UCSD-AML1 (cell line): ENCODE measurements around the gene RGS7.
"Not testable (repeated sequence)": the region's sequence is repeated elsewhere in the genome, so short reads cannot be mapped to it uniquely, and the experiment has no call there.

Source experiments
- DNase-seq: peaks from one replicate; lab custom pipeline; 2025; ENCODE audit not compliant: unreplicated experiment; lab: John Stamatoyannopoulos, UW

RGS7 gene

DNA sequence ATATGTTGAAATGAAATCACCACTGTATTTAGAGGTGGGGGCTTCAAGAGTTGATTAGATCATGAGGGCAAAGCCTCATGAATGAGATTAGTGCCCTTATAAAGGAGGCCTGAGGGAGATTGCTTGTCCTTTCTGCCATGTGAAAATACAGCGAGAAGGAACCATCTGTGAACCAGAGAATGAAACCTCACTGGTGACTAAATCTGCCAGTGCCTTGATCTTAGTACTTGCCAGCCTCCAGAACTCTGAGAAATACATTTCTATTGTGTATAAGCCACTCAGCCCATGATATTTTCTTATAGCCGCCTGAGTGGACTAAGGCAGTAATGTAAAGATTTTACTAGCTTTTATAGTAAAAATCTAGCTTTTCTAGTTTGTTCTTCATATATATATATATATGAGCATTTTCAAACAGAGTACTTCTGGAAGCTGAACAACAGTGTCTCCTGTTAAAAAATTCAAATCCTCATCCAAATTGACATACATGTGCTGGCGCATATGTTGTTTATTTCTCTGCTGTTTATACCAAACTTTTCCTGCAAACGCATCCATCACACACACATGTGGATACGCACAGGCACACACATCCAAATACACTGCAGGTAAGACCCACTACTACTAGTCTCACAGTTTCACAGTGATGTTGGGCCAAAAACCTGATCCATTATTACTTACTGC is 213.1 kb downstream of the RGS7 start:
- no peak for DNase-seq

DNA sequence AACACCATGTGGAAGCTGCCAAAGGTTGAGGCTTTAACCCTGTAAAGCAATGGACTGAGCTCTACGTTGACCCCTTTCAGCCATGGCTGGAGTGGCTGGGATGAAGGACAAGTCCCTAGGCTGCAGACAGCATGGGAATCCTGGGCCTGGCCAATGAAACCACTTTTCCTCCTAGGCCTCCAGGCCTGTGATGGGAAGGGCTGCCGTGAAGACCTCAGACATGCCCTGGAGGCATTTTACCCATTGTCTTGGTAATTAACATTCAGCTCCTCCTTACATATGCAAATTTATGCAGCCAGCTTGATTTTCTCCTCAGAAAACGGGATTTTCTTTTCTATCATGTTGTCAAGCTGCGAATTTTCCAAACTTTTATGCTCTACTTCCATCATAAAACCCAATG is 214.5 kb downstream of the RGS7 start:
- no peak for DNase-seq

DNA sequence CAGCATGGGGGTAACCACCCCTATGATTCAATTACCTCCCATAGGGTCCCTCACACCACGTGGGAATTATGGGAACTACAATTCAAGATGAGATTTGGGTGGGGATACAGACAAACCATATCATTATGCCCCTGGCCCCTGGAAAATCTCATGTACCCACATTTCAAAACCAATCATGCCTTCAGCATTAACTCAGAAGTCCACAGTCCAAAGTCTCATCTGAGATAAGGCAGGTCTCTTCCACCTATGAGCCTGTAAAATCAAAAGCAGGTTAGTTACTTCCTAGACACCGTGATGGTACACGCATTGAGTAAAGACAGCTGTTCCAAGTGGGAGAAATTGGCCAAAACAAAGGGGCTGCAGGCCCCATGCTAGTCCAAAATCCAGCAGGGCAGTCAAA is 215.4 kb downstream of the RGS7 start:
- DNase-seq, result not testable (repeated sequence)

DNA sequence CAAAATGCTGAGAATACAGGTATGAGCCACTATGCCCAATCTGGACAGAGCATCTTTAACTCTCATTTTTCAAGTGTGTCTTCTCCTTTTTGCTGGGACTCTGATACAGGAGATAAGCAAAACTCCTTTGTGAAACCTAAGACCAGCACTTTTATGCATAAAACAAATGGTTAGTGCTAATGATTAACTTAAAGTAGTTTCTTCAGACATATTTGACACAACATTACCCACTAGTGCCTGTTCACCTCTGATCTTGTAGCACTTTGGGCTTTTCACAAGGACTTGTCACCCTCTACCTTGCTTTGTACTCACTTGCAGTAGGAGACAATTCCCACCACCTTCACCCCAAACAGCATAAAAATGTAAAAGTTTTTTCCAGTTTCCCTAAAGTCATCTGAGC is 216.3 kb downstream of the RGS7 start:
- no peak for DNase-seq

DNA sequence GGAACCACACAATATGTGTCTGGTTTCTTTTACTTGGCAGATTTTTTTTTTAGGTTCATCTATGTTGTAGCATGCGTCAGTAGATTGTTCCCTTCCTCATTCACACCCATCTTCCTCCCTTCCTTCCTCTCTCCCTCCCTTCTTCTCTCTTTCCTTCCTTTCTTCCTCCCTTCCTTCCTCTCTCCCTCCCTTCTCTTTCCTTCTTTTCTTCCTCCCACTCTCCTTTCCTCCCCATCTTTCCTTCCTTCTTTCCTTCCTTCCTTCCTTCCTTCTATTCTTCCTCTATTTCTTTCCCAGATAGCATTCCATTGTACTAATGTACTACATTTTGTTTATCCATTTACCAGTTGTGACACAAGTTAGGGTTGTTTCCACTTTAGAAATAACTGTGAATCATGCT is 218.0 kb downstream of the RGS7 start:
- no peak for DNase-seq

DNA sequence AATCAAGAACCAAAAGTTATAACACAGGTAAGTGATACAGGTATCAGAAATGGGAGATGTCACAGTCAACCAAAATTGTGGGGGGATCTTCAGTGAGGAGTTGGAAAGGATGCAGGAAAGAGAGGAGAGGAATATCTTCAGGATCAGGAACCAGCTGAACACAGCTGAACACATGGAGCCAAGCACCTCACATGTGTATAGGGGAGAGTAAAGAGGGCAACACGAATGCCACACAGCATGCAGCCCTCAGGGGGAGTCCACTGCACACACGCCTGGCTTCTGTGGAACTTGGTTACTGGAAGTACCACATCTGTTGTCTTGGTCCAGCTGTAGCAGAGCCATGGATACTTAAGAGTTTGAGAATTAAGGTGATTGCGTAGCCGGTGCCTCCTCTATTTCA is 218.8 kb downstream of the RGS7 start:
- DNase-seq, result no peak

DNA sequence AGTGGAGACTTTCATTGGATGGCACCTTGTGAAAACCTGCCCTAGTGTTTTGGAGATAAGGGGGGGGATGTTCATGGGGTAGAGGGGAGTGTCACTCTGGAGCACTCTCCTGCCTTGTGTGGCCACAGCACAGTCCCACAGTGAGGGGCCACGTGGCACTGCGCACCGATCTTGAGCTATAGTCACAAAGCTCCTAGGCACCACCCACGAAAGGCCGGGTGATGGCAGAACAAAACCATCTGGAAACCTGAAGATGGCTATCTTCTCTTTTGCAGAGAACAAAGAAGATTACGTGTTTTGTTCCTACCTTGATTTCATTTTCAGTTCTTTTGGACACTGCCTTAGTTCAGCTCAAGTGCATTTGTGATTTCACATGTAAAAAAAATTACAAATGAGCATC is 220.6 kb downstream of the RGS7 start:
- no peak for DNase-seq

DNA sequence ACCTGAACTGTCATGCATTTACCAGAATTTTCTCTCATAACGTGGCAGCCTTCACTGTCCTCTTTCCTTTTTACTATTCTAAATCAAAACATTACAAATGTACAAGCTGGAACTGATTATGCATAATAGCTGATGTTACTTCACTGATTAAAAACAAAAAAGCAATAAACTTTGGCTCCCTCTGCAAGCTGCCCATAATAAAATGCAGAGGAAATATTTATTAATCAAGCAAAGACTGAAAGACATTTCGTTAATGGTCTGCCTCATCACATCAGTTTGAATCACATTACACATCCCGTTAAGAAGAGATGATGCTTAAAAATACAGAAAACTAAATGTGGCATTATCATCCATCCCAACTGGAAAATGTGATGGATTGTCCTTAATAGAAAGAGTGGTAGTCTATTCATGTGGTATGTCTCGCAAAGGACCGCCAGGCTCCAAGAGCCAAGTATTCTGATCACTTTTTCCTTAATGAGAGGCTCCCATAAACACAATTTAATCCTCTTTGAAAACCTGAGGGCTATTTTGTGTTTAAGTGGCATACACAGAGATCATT is 225.3 kb downstream of the RGS7 start:
- DNase-seq, result no peak

DNA sequence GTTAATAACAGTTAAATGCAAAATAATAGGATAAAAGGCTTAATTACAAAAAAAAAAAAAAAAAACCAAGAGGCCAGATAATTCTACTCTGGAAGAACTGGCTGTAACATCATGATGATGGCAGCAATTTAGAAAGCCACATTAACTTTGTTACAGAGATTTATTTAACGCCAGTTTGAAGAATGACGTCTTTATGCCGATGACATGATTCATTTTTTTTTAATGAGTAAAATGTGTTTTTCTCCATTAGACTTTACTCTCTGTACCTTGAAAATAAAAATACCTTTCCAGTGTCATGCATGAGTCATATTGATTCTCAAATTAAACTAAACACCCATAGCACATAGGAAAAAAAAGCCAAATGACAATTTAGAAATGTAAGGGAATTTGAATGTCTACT is 226.1 kb downstream of the RGS7 start:
- DNase-seq, result no peak

DNA sequence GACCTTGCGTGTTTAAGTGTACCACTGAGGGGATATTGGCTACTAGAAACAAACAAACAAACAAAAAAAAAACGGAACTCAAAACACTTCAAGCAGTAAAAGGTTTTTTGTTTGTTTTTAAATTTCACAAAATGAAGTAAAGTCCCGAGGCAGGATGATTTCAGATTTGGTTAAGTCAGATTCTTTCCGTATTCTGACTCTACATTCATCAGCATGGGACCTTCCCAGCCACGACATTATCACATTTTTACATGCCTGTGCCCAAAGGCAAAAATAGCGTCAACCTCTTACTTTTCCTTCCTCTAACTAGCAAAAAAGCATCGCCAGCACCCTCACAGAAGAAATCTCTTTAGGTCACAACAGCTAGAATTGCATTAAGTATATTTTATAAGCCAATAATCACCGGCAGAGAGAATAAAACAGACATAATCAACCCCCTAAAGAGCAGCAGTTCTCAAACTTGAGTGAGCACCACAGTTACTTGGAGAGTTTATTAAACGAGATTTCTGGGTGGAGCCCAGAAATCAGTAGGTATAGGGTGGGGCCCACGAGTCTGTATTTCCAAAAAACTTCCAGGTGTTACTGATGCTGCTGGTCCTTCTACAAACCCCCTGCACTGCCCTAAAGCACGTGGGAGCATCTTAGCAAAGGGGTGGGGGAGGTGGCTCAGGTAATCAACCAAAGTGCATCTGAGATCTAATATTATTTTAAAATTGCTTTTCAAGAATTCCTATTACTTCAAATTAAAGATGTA is 227.6 kb downstream of the RGS7 start:
- no peak for DNase-seq

DNA sequence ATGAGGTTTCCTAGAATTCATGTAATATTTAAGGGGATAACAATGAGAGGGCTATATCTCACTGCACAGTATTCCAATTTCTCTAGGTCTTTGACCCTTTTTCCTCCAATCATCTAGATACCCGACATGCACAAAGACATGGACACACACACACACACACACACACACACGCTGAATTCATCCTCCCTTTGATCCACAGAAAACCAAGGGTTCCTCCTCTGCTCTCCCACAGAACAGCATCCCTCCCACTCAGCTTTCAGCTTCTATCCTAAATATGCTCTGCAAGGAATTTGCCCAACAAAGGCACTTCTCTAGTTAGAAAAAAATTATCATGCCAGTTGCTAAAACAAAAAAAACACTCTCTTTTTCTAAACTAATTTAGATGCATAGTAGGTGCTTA is 231.7 kb downstream of the RGS7 start:
- DNase-seq, result no peak

DNA sequence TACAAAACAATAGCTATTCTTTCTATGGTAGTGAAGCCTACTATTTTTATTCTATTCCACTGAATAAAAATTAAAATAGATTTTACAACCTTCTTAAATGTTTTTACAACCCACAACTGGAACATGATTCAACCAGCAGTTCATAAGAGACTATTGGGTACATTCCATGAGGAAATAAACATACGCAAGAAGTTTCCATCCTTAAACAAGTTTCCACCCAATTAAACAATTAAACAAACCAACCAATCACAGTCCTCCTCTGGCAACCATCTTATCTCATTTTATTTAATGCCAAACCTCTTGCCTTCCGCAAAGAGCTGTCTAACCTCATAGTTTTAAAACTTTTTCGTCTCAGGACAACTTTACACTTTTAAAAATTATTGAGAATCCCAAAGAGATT is 239.0 kb downstream of the RGS7 start:
- DNase-seq, result no peak

DNA sequence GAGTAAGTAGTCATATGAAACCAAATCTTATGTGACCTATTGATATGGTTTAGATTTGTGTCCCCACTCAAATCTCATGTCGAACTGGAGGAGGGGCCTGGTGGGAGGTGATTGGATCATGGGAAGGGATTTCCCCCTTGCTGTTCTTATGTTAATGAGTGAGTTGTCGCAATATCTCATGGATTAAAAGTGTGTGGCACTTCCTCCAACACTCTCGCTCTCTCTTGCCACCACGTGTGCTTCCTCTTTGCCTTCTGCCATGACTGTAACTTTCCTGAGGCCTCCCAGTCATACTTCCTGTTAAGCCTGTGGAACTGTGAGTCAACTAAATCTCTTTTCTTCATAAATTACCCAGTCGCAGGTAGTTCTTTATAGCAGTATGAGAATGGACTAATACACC is 241.2 kb downstream of the RGS7 start:
- DNase-seq, result no peak

DNA sequence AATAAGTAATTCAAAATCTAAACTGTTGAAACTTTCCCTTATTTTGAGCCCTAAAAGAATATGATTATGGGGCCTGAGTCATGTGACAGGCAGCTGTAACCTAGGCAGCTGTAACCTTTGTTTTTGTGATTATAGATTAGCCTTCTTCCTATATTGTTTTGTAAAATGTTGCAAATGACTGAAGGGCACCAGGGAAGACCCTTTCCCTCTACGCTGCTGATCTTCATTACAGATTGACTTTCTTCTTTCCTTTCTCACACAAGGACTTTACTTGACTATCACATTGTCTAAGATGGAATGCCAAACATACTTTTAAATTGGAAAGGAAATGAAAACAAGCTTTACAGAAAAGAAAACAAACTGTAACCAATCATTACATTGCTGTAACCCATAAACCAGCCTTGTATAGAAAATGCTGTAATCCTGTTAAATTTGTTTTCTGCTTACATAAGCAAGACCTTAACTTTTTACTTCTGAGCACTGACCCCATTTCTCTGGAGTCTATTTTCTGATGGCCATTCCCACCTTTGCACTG is 242.2 kb downstream of the RGS7 start:
- no peak for DNase-seq

DNA sequence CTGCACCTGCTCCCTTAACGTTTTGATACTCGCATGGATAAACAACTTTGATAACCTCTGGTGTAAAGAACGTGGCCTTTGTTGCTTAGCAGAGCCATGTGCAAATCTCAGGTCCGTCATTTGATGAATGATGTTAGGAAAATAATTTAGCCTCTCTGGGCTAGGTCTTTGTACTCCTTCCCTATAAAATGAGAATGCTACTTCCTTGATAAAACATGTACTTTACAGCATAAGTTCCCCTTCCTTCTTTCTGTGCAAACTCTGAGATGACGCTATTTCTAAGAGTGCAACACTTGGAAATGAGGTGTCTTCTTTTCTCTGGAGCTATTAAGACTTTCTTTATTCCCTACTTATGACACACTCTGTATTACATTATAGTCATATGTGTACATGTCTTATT is 243.4 kb downstream of the RGS7 start:
- DNase-seq, result no peak

DNA sequence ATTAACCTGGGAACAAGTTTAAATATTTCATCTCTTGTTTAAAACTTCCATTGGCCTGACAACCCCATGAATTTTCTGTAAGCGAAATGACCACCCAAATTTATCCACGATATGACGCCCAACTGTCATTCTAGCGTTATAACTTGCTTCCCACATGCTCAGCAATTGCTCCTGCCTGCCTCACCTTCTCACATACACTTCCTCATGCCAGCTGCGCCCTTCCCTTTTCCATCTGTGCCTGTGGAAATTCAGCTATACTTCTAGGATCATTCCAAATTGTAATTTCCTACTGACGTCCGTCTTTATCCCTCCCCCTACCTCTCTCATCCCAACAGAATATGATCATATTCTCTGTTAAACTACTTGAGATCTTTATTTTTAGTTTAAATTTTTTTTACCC is 248.0 kb downstream of the RGS7 start:
- no peak for DNase-seq

DNA sequence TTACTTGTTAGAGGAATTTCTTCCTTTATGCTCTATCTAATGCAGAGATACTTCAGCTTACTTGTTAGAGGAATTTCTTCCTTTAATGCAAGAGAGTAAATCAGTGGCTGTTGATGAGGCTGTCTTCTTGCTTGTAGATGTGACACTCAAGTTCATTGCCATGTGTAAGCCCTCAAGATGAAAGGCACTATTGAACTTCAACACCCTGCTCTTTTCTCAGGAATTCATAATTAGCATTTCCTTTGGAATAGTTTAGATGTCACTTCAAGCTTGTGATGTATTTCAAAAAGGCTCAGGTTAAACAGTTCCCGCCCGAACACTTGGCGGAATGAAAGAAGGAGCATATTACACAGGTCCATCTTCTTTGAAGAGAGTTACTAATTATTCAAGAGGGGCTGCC is 251.9 kb downstream of the RGS7 start:
- DNase-seq, result no peak

DNA sequence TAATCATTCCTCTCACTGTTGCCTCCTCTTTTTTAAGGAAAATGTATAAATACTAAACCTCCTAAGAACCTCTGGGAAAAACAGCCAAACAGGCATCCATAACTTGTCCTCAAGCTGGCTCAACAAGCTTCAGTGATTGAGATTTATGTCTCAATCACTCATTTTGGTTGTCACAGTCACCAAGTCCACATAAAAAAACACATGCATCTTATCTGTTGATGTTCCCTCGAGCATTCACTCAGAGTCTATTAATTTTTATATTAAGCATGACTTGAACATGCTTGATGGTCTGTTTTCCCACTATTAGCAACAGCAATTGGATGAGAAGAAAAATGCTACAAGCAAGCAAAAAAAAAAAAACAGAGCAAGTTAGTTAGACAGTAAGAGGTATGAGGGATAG is 254.3 kb downstream of the RGS7 start:
- no peak for DNase-seq

DNA sequence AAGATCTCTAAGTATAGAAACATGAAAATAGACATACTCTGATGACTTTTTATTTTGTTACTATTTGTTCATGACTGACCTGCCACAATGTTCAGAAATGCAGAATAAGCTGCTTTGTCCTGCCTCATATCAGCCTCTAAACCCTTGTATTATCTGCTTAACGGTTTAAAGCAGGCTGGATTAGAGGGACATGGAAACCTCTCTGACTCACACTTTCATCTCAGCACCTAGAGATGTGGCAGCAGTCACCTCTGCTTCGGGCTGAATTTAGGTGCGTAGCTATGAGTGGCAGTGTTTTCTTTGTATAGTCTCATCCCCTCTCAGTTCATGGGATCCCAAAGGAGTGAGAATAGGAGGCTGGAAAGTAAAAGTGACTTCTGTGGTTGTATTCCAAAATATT is 255.4 kb downstream of the RGS7 start:
- no peak for DNase-seq

DNA sequence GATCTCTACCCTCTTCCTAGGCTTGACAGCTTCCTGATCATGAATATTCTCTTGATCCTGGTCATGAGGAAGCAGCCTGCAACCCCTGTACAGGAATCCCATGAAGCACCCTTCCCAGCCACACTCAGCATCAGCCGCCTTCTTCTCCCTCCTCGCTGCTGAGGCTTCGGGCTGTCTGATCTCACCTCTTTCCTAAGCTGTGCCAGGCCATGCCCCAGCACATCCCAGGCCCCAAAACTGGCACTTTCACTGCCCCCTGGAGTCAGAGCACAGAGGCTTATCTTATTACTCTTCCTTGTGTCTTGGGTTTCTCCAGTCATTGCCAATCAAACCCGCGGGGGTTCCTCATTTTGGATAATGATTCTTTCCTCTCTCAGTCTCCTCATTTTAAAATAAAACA is 259.5 kb downstream of the RGS7 start:
- no peak for DNase-seq

DNA sequence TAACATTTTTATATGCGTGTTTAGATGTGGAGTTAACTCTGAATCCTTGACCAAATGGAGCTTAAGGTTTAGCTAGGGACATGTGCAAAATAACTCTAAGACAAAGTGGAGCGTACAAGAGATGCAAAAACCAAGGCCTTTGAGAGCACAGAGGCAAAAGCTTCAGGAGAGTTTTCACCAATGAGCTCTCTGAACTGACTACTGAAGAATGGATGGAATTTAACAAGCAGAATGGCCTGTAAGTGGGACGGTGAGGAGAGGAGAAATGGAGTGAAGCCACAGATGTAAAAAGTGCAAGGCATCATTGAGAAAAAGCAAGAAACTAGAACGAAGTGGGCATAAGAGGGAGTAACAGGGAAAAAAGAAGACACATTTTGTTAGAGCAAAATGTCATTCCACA is 260.0 kb downstream of the RGS7 start:
- DNase-seq, result no peak

DNA sequence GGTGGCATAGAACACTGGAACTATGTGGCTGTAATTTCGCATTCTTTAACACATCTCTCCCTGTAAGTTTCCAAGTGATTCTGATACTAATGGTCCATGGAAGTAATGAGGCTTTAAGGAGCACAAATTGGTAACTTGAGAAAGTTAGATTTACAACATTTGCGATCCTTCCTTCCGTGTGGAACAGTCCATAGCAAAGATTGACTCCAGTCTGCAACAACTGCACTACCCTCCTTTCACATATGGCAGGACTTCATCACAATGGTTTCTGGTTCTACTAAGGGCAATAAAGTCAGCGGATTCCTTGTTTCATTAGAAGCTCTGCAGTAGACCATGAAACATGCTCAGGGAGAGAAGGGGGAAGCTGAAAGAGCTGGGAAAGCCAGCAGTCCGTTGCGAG is 261.2 kb downstream of the RGS7 start:
- no peak for DNase-seq
